CD4-positive, alpha-beta T cell (primary cell): Measurements from ENCODE around the gene PRR3. TPM values are rescaled to one million over a fixed set of nuclear protein-coding genes. Genes with fewer than 3 reads are reported as not detected.
"Not testable (repeated sequence)": the region's sequence is repeated elsewhere in the genome, so short reads cannot be mapped to it uniquely, and the experiment has no call there.

Experiments
- ATAC-seq: fragments of 200-7000 bp; cut with Tn5 transposase; one replicate; pipeline ENCODE4 v1.10.0; 2022; ENCODE audit warnings: mild to moderate bottlenecking; ENCODE audit not compliant: poor library complexity
- CTCF ChIA-PET: fragments of 350-600 bp; sonication (Branson Sonifier 250); formaldehyde crosslinking; loops from one replicate; lab custom pipeline; 2021; ENCODE audit warnings: antibody characterized with exemption, inconsistent platforms; lab: Charles Lee
- POLR2A ChIA-PET: fragments of 350-600 bp; sonication (Branson Sonifier 250); formaldehyde crosslinking; loops from one replicate; lab custom pipeline; 2021; ENCODE audit warnings: antibody characterized with exemption, inconsistent platforms; lab: Charles Lee
- DNase-seq, 14 experiments: peaks; one replicate each; pipeline ENCODE4 v3.0.0-alpha.2; 2013 to 2020; ENCODE audit warnings: mixed read lengths in 2 of 14
- H3K27ac ChIP-seq, 2 donors: one replicate each; pipeline versions ENCODE4 v1.5.1 to v1.7.0; 2013; ENCODE audit warnings: low read length in 2 of 2, low read depth in 1 of 2, mild to moderate bottlenecking in 1 of 2
- H3K27me3 ChIP-seq, 2 experiments: 1 replicate in 1 of 2; 2 replicates in 1 of 2; pipeline versions ENCODE4 v1.6.1 to v1.7.0; 2013; ENCODE audit warnings: low read length in 2 of 2, control low read depth in 1 of 2, mild to moderate bottlenecking in 1 of 2, moderate library complexity in 1 of 2; ENCODE audit not compliant: insufficient read depth in 2 of 2, control insufficient read depth in 1 of 2
- H3K36me3 ChIP-seq: one replicate; pipeline ENCODE4 v1.6.1; 2013; ENCODE audit warnings: low read length, control low read depth; ENCODE audit not compliant: insufficient read depth
- H3K4me1 ChIP-seq: one replicate; pipeline ENCODE4 v1.6.1; 2013; ENCODE audit warnings: low read length, control low read depth; ENCODE audit not compliant: insufficient read depth
- H3K4me3 ChIP-seq: one replicate; pipeline ENCODE4 v1.5.1; 2013; ENCODE audit warnings: mild to moderate bottlenecking, low read length, moderate library complexity
- H3K9me3 ChIP-seq, 2 experiments: 1 replicate in 1 of 2; 2 replicates in 1 of 2; pipeline versions ENCODE4 v1.6.1 to v1.7.0; 2013; ENCODE audit warnings: low read length in 2 of 2, mild to moderate bottlenecking in 2 of 2, control low read depth in 1 of 2, moderate library complexity in 1 of 2; ENCODE audit not compliant: control insufficient read depth in 1 of 2, insufficient read depth in 1 of 2
- H3K27ac Mint-ChIP-seq: one replicate; pipeline ENCODE4 v1.8.0; 2020; ENCODE audit warnings: mixed read lengths
- H3K27me3 Mint-ChIP-seq: one replicate; pipeline ENCODE4 v1.8.0; 2021; ENCODE audit warnings: mixed read lengths
- H3K36me3 Mint-ChIP-seq: one replicate; pipeline ENCODE4 v1.8.0; 2021; ENCODE audit warnings: low read depth, mixed read lengths
- H3K4me1 Mint-ChIP-seq: one replicate; pipeline ENCODE4 v1.8.0; 2021; ENCODE audit warnings: low read depth, mixed read lengths
- H3K4me3 Mint-ChIP-seq: one replicate; pipeline ENCODE4 v1.8.0; 2020; ENCODE audit warnings: mild to moderate bottlenecking, mixed read lengths
- H3K9me3 Mint-ChIP-seq: one replicate; pipeline ENCODE4 v1.8.0; 2020; ENCODE audit warnings: mixed read lengths
- CTCF ChIP-seq: fragments of 200-600 bp; IDR thresholded peaks from one replicate; pipeline ENCODE4 v1.8.0; 2022; ENCODE audit warnings: antibody characterized with exemption, mild to moderate bottlenecking
- intact Hi-C, 2 experiments: fragments of 100-400 bp; cut with DNase I in 1 of 2; cut with micrococcal nuclease in 1 of 2; formaldehyde crosslinking; loops; one replicate each; pipeline versions ENCODE4 v1.15.1 to v1.9.0; 2023 to 2025; cut with DNase I, micrococcal nuclease
- total RNA-seq, 174 experiments: library from RNA in 2 of 174; stranded (reverse) in 2 of 174; gene quantifications; one replicate each; pipeline ENCODE4 v1.2.3 and lab custom pipeline; 2021 to 2026

The PRR3 gene
- total RNA-seq, 2 experiments from 2014 or later, result 10.3 to 13.2 TPM

- H3K36me3 Mint-ChIP-seq, H3K27ac Mint-ChIP-seq, DNase-seq, H3K4me3 ChIP-seq, H3K9me3 Mint-ChIP-seq, H3K36me3 ChIP-seq, H3K27me3 Mint-ChIP-seq, intact Hi-C loops, H3K9me3 ChIP-seq, H3K4me3 Mint-ChIP-seq, H3K27me3 ChIP-seq, H3K27ac ChIP-seq, ATAC-seq: not testable (repeated sequence)
- H3K4me1 ChIP-seq, result peaks cover 34% of the 10 kb centered on the region
- CTCF ChIA-PET, result interaction anchor here (1.8 to 2.0 kb wide), 2 partner anchors 15 to 18 kb away, joined by 5 to 6 read pairs; no protein-coding TSS in a partner anchor
- peaks cover 67% of the 10 kb centered on the region for H3K4me1 Mint-ChIP-seq
- POLR2A ChIA-PET, result interaction anchor here (1.0 kb wide), 1 partner anchor 33 kb away, joined by 6 read pairs; no protein-coding TSS in a partner anchor
Observed at GRCh38 chr6:30526444-30526843, 30.7 kb upstream of the PRR3 start.

GRCh38 chr6:30529349-30529875, 27.7 kb upstream of the PRR3 start:
- peaks cover 53% of the 10 kb centered on the region for H3K4me1 ChIP-seq
- H3K27ac Mint-ChIP-seq, result peak overlapping the region; percentile 55
- peak overlapping the region; percentile 21 for H3K4me3 Mint-ChIP-seq
- CTCF ChIA-PET, result interaction anchor here (0.7 to 2.2 kb wide), 6 partner anchors 10 to 76 kb away, joined by 3 to 13 read pairs (median 4); no protein-coding TSS in a partner anchor
- H3K9me3 Mint-ChIP-seq, H3K9me3 ChIP-seq, H3K4me3 ChIP-seq, H3K27me3 Mint-ChIP-seq, H3K36me3 Mint-ChIP-seq, H3K36me3 ChIP-seq, H3K27me3 ChIP-seq, intact Hi-C loops: not testable (repeated sequence)
- H3K4me1 Mint-ChIP-seq, result peaks cover 69% of the 10 kb centered on the region
- H3K27ac ChIP-seq, result peak overlapping the region in 1 of 2 donors; percentile 28
- peak; percentile 30 for ATAC-seq
- peak in 3 of 14 experiments; percentile 35 to 60 (median 54) for DNase-seq
- POLR2A ChIA-PET, result interaction anchor here (0.6 to 3.8 kb wide), 10 partner anchors 12 to 65 kb away, joined by 3 to 60 read pairs (median 6); no protein-coding TSS in a partner anchor

GRCh38 chr6:30530014-30530413, 27.1 kb upstream of the PRR3 start:
- H3K4me1 Mint-ChIP-seq, result peaks cover 64% of the 10 kb centered on the region
- H3K27ac ChIP-seq, result peak overlapping the region in 1 of 2 donors; percentile 14

More at GRCh38 chr6:30530014-30530413, 27.1 kb upstream of the PRR3 start:
- Mint-ChIP-seq H3K27ac (peak overlapping the region; percentile 55), H3K4me3 (peak overlapping the region; percentile 42), H3K36me3 (peaks cover 5% of the 10 kb centered on the region), H3K27me3 (no peaks in the 10 kb centered on the region), H3K9me3 (no peaks in the 10 kb centered on the region)
- ATAC-seq, result no peak
- peaks cover 53% of the 10 kb centered on the region for H3K4me1 ChIP-seq
- H3K9me3 ChIP-seq, result no peaks in the 10 kb centered on the region
- no peaks in the 10 kb centered on the region for H3K36me3 ChIP-seq
- intact Hi-C loops, result no loop called here
- no peak for TF ChIP-seq CTCF
- CTCF ChIA-PET, result interaction anchor here (0.6 to 2.2 kb wide), 7 partner anchors 10 to 1377 kb away, joined by 3 to 13 read pairs (median 4); no protein-coding TSS in a partner anchor
- H3K4me3 ChIP-seq, result no peak overlapping the region
- POLR2A ChIA-PET, result interaction anchor here (0.7 to 3.8 kb wide), 9 partner anchors 12 to 64 kb away, joined by 3 to 60 read pairs (median 7); no protein-coding TSS in a partner anchor
- DNase-seq, result no peak
- H3K27me3 ChIP-seq, result no peaks in the 10 kb centered on the region
